HepG2 (cell line): ENCODE results near the gene CAND1. TPM values are rescaled to one million over a fixed set of nuclear protein-coding genes. Genes with fewer than 3 reads are reported as not detected.

ENCODE experiments used
- CAMTA2 ChIP-seq: sonication (generic); formaldehyde crosslinking; IDR thresholded peaks from 2 replicates; pipeline ENCODE4 v1.4.0; 2020; ENCODE audit warnings: mild to moderate bottlenecking, missing genetic modification reagents, borderline replicate concordance
- HES4 ChIP-seq: sonication (generic); formaldehyde crosslinking; IDR thresholded peaks from 2 replicates; pipeline ENCODE4 v1.9.0; 2021; ENCODE audit warnings: mild to moderate bottlenecking, missing genetic modification reagents, borderline replicate concordance
- KDM5B ChIP-seq: sonication (generic); formaldehyde crosslinking; IDR thresholded peaks from 2 replicates; pipeline ENCODE4 v1.4.0; 2020; ENCODE audit warnings: missing genetic modification reagents, mild to moderate bottlenecking, borderline replicate concordance
- MEIS2 ChIP-seq: sonication (generic); formaldehyde crosslinking; IDR thresholded peaks from 2 replicates; pipeline ENCODE4 v1.9.0; 2021; ENCODE audit warnings: mild to moderate bottlenecking, missing genetic modification reagents
- RAD21 ChIP-seq: fragments of 450-650 bp; formaldehyde crosslinking; IDR thresholded peaks from 2 replicates; pipeline ENCODE4 v1.5.0; 2020; ENCODE audit warnings: mild to moderate bottlenecking
- SAFB2 ChIP-seq: sonication (generic); formaldehyde crosslinking; IDR thresholded peaks from 2 replicates; pipeline ENCODE4 v1.5.1; 2020; ENCODE audit warnings: missing genetic modification reagents, low read depth, mild to moderate bottlenecking, borderline replicate concordance
- SALL2 ChIP-seq: sonication (generic); formaldehyde crosslinking; IDR thresholded peaks from 2 replicates; pipeline ENCODE4 v1.8.1; 2023; ENCODE audit warnings: mild to moderate bottlenecking, missing genetic modification reagents, inconsistent platforms
- SETDB1 ChIP-seq: sonication (generic); formaldehyde crosslinking; IDR thresholded peaks from 2 replicates; pipeline ENCODE4 v1.5.1; 2020; ENCODE audit warnings: missing genetic modification reagents, mild to moderate bottlenecking, borderline replicate concordance
- TAF1 ChIP-seq: sonication (generic); formaldehyde crosslinking; IDR thresholded peaks from 2 replicates; pipeline ENCODE4 v1.4.0; 2020; ENCODE audit warnings: missing genetic modification reagents
- ZMYM2 ChIP-seq: sonication (generic); formaldehyde crosslinking; IDR thresholded peaks from 2 replicates; pipeline ENCODE4 v1.8.0; 2022; ENCODE audit warnings: mild to moderate bottlenecking, missing genetic modification reagents
- ZNF766 ChIP-seq: sonication (generic); formaldehyde crosslinking; IDR thresholded peaks from 2 replicates; pipeline ENCODE4 v1.5.0; 2020; ENCODE audit warnings: missing genetic modification reagents, borderline replicate concordance
- polyA plus RNA-seq, 8 experiments: library from polyadenylated mRNA; depleted of rRNA in 3 of 8; stranded (reverse) in 7 of 8; unstranded in 1 of 8; fragments of >200 nt; fragmentation: Illumina TruSeq in 4 of 8; extraction: Trizol in 4 of 8; gene quantifications; 2 replicates each; pipeline versions ENCODE4 v1.2.1 to v1.2.3, GENCODE V29; 2011 to 2016; ENCODE audit warnings: low read depth in 4 of 8, missing spikeins in 1 of 8, mixed read lengths in 1 of 8; ENCODE audit not compliant: insufficient read depth in 1 of 8
- total RNA-seq, 5 experiments: library from RNA; depleted of rRNA; stranded (reverse); fragments of >200 nt; fragmentation: Illumina TruSeq; extraction: Trizol; gene quantifications; 2 replicates each; pipeline ENCODE4 v1.2.3, GENCODE V29; 2016; ENCODE audit warnings: low read depth in 1 of 5
- TF ChIP-seq, protein P1 (sequence below): sonication (generic); formaldehyde crosslinking; conservative IDR thresholded peaks from 2 replicates; pipeline ENCODE4 v1.4.0; 2020; ENCODE audit warnings: missing genetic modification reagents
- TF ChIP-seq, protein P2 (sequence below): IDR thresholded peaks from 2 replicates; pipeline ENCODE4 v1.6.1; 2016; ENCODE audit warnings: missing compliant biosample characterization, missing genetic modification reagents, borderline replicate concordance
- TF ChIP-seq, protein P3 (sequence below): sonication (generic); formaldehyde crosslinking; IDR thresholded peaks from 2 replicates; pipeline ENCODE4 v1.4.0; 2020; ENCODE audit warnings: mild to moderate bottlenecking, missing genetic modification reagents, borderline replicate concordance
- TF ChIP-seq, protein P4 (sequence below): sonication (generic); formaldehyde crosslinking; IDR thresholded peaks from 2 replicates; pipeline ENCODE4 v1.5.0; 2020; ENCODE audit warnings: mild to moderate bottlenecking, missing genetic modification reagents
- TF ChIP-seq, protein P5 (sequence below): IDR thresholded peaks from 2 replicates; pipeline ENCODE4 v1.6.1; 2018; ENCODE audit warnings: missing genetic modification reagents, mild to moderate bottlenecking, missing compliant biosample characterization
- TF ChIP-seq, protein P6 (sequence below): IDR thresholded peaks from 2 replicates; pipeline ENCODE4 v1.6.1; 2016; ENCODE audit warnings: low read depth, borderline replicate concordance

The CAND1 gene
- total and polyA plus RNA-seq, 2 of the 13 experiments (the other 11 are each of a cell fraction or from before 2014, with no cell fraction given) = 56.2 to 138 TPM

DNA sequence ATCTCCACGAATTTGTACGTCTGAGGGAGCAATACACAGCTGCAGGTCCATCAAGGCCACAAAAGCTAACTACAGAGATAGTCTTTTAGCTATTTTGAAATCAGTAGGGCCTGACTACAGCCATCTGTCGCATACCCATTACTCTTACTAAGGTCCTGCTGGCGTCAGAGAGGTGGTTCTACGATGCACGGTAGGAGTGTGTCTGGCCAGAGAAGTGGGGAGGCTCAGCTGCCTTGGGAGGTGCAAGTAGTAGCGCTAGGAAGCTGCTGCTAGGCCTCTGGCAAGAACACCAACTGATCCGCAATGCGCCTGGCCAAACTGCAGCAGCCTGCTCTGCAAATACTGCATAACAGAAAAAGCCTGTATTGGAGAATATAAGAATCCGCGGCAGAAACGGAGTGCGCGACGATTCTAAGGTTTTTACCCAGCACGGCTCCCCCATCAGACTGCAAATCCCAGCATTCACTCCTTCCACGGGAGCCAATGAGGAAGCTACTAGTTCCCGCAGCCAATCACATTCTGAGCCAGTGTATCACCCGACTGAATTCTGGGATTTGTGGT is 743 bp upstream of the CAND1 start (continued):
- TF ChIP-seq, protein P1, sequence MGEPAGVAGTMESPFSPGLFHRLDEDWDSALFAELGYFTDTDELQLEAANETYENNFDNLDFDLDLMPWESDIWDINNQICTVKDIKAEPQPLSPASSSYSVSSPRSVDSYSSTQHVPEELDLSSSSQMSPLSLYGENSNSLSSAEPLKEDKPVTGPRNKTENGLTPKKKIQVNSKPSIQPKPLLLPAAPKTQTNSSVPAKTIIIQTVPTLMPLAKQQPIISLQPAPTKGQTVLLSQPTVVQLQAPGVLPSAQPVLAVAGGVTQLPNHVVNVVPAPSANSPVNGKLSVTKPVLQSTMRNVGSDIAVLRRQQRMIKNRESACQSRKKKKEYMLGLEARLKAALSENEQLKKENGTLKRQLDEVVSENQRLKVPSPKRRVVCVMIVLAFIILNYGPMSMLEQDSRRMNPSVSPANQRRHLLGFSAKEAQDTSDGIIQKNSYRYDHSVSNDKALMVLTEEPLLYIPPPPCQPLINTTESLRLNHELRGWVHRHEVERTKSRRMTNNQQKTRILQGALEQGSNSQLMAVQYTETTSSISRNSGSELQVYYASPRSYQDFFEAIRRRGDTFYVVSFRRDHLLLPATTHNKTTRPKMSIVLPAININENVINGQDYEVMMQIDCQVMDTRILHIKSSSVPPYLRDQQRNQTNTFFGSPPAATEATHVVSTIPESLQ = no peak
- TF ChIP-seq, protein P2, sequence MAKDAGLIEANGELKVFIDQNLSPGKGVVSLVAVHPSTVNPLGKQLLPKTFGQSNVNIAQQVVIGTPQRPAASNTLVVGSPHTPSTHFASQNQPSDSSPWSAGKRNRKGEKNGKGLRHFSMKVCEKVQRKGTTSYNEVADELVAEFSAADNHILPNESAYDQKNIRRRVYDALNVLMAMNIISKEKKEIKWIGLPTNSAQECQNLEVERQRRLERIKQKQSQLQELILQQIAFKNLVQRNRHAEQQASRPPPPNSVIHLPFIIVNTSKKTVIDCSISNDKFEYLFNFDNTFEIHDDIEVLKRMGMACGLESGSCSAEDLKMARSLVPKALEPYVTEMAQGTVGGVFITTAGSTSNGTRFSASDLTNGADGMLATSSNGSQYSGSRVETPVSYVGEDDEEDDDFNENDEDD (CRISPR knock-in tag) = no peak
- TF ChIP-seq CAMTA2 (no peak), HES4 (no peak), SETDB1 (no peak), ZMYM2 (no peak), KDM5B (CRISPR knock-in tag) (no peak; the same call in 1 of the 2 replicates), RAD21 (CRISPR knock-in tag) (no peak), SAFB2 (CRISPR knock-in tag) (no peak), SALL2 (CRISPR knock-in tag) (no peak; the same call in 1 of the 2 replicates), MEIS2 (CRISPR knock-in tag) (peak; percentile 37; the same call in 1 of the 2 replicates), ZNF766 (CRISPR knock-in tag) (0 out of 2 replicates have a peak, but pooled peaks have one; percentile 35), TAF1 (CRISPR knock-in tag) (peak; percentile 41; the same call in 1 of the 2 replicates)
- TF ChIP-seq, protein P3, sequence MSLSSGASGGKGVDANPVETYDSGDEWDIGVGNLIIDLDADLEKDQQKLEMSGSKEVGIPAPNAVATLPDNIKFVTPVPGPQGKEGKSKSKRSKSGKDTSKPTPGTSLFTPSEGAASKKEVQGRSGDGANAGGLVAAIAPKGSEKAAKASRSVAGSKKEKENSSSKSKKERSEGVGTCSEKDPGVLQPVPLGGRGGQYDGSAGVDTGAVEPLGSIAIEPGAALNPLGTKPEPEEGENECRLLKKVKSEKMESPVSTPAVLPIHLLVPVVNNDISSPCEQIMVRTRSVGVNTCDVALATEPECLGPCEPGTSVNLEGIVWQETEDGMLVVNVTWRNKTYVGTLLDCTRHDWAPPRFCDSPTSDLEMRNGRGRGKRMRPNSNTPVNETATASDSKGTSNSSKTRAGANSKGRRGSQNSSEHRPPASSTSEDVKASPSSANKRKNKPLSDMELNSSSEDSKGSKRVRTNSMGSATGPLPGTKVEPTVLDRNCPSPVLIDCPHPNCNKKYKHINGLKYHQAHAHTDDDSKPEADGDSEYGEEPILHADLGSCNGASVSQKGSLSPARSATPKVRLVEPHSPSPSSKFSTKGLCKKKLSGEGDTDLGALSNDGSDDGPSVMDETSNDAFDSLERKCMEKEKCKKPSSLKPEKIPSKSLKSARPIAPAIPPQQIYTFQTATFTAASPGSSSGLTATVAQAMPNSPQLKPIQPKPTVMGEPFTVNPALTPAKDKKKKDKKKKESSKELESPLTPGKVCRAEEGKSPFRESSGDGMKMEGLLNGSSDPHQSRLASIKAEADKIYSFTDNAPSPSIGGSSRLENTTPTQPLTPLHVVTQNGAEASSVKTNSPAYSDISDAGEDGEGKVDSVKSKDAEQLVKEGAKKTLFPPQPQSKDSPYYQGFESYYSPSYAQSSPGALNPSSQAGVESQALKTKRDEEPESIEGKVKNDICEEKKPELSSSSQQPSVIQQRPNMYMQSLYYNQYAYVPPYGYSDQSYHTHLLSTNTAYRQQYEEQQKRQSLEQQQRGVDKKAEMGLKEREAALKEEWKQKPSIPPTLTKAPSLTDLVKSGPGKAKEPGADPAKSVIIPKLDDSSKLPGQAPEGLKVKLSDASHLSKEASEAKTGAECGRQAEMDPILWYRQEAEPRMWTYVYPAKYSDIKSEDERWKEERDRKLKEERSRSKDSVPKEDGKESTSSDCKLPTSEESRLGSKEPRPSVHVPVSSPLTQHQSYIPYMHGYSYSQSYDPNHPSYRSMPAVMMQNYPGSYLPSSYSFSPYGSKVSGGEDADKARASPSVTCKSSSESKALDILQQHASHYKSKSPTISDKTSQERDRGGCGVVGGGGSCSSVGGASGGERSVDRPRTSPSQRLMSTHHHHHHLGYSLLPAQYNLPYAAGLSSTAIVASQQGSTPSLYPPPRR (CRISPR knock-in tag) = no peak
- TF ChIP-seq, protein P4, sequence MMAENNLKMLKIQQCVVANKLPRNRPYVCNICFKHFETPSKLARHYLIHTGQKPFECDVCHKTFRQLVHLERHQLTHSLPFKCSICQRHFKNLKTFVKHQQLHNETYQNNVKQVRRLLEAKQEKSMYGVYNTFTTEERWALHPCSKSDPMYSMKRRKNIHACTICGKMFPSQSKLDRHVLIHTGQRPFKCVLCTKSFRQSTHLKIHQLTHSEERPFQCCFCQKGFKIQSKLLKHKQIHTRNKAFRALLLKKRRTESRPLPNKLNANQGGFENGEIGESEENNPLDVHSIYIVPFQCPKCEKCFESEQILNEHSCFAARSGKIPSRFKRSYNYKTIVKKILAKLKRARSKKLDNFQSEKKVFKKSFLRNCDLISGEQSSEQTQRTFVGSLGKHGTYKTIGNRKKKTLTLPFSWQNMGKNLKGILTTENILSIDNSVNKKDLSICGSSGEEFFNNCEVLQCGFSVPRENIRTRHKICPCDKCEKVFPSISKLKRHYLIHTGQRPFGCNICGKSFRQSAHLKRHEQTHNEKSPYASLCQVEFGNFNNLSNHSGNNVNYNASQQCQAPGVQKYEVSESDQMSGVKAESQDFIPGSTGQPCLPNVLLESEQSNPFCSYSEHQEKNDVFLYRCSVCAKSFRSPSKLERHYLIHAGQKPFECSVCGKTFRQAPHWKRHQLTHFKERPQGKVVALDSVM (CRISPR knock-in tag) = no peak
- TF ChIP-seq, protein P5, sequence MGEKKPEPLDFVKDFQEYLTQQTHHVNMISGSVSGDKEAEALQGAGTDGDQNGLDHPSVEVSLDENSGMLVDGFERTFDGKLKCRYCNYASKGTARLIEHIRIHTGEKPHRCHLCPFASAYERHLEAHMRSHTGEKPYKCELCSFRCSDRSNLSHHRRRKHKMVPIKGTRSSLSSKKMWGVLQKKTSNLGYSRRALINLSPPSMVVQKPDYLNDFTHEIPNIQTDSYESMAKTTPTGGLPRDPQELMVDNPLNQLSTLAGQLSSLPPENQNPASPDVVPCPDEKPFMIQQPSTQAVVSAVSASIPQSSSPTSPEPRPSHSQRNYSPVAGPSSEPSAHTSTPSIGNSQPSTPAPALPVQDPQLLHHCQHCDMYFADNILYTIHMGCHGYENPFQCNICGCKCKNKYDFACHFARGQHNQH = no peak; the same call in 1 of the 2 replicates
- TF ChIP-seq, protein P6, sequence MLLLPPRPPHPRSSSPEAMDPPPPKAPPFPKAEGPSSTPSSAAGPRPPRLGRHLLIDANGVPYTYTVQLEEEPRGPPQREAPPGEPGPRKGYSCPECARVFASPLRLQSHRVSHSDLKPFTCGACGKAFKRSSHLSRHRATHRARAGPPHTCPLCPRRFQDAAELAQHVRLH (CRISPR knock-in tag) = 0 out of 2 replicates have a peak, but pooled peaks have one; percentile 23
